DOHH2 (cell line): ENCODE data around the gene SPTAN1.

Source experiments
- H3F3A ChIP-seq: fragments of 200-600 bp; sonication (generic), shearing (Covaris generic); 2 replicates; pipeline ENCODE4 v1.6.0; 2016; ENCODE audit warnings: antibody characterized with exemption, mild to moderate bottlenecking; ENCODE audit not compliant: control insufficient read depth, insufficient read depth
- H3K27ac ChIP-seq: fragments of 200-600 bp; sonication (generic); 2 replicates; pipeline ENCODE4 v1.5.1; 2014; ENCODE audit warnings: low read depth, mild to moderate bottlenecking, low read length, moderate library complexity
- H3K27me3 ChIP-seq: fragments of 200-600 bp; sonication (generic); 2 replicates; pipeline ENCODE4 v1.6.1; 2014; ENCODE audit warnings: mild to moderate bottlenecking, low read length, mixed read lengths; ENCODE audit not compliant: control insufficient read depth
- H3K36me3 ChIP-seq: fragments of 200-600 bp; sonication (generic); 2 replicates; pipeline ENCODE4 v1.6.1; 2014; ENCODE audit warnings: mild to moderate bottlenecking, low read length, moderate library complexity, mixed read lengths; ENCODE audit not compliant: control insufficient read depth
- H3K4me1 ChIP-seq: fragments of 200-600 bp; sonication (generic); 2 replicates; pipeline ENCODE4 v1.6.1; 2014; ENCODE audit warnings: mild to moderate bottlenecking, low read length, mixed read lengths; ENCODE audit not compliant: control insufficient read depth
- H3K4me2 ChIP-seq: fragments of 200-600 bp; sonication (generic); 2 replicates; pipeline ENCODE4 v1.6.0; 2014; ENCODE audit warnings: mild to moderate bottlenecking, low read length, moderate library complexity
- H3K4me3 ChIP-seq: fragments of 200-600 bp; sonication (generic); 2 replicates; pipeline ENCODE4 v1.5.1; 2014; ENCODE audit warnings: mild to moderate bottlenecking, low read length, mixed read lengths
- H3K79me2 ChIP-seq: fragments of 200-600 bp; sonication (generic); 2 replicates; pipeline ENCODE4 v1.6.1; 2014; ENCODE audit warnings: mild to moderate bottlenecking, low read length, mixed read lengths; ENCODE audit not compliant: control insufficient read depth
- H3K9me2 ChIP-seq: fragments of 200-600 bp; sonication (generic); replicated peaks from 2 replicates; pipeline ENCODE4 v1.6.1; 2014; ENCODE audit warnings: mild to moderate bottlenecking, low read length, mixed read lengths; ENCODE audit not compliant: control insufficient read depth
- H3K9me3 ChIP-seq: fragments of 200-600 bp; sonication (generic); 2 replicates; pipeline ENCODE4 v1.6.1; 2014; ENCODE audit warnings: antibody characterized with exemption, low read length, mixed read lengths; ENCODE audit not compliant: control insufficient read depth, insufficient read depth
- H4K20me1 ChIP-seq: fragments of 200-600 bp; sonication (generic); 2 replicates; pipeline ENCODE4 v1.6.0; 2014; ENCODE audit warnings: low read depth, mild to moderate bottlenecking, antibody characterized with exemption, low read length, moderate library complexity; ENCODE audit not compliant: control insufficient read depth, insufficient read depth
- CTCF ChIP-seq: fragments of 200-600 bp; sonication (generic); IDR thresholded peaks from one replicate; pipeline ENCODE4 v1.5.1; 2014; ENCODE audit warnings: antibody characterized with exemption, mild to moderate bottlenecking, low read depth, low read length; ENCODE audit not compliant: poor library complexity, severe bottlenecking
- EZH2phosphoT487 ChIP-seq: fragments of 200-600 bp; sonication (generic); IDR thresholded peaks from 2 replicates; pipeline ENCODE4 v1.6.1; 2017; ENCODE audit warnings: borderline replicate concordance, mild to moderate bottlenecking, antibody characterized with exemption, low read length, moderate library complexity, mixed read lengths

Gene SPTAN1

GRCh38 chr9:128629852-128630545 lies 77.6 kb downstream of the SPTAN1 start:
- Histone ChIP-seq H3K9me3 (no peaks in the 10 kb centered on the region), H3K4me1 (no peaks in the 10 kb centered on the region), H3F3A (no peaks in the 10 kb centered on the region), H3K4me2 (no peak overlapping the region), H3K79me2 (no peaks in the 10 kb centered on the region), H3K27ac (no peak overlapping the region), H3K36me3 (peaks cover 89% of the 10 kb centered on the region), H3K27me3 (no peaks in the 10 kb centered on the region), H3K4me3 (no peak overlapping the region), H4K20me1 (no peaks in the 10 kb centered on the region), H3K9me2 (no peaks in the 10 kb centered on the region)
- TF ChIP-seq EZH2phosphoT487, result no peak
- TF ChIP-seq CTCF, result no peak

GRCh38 chr9:128631636-128632035 lies 79.2 kb downstream of the SPTAN1 start:
- Histone ChIP-seq H3K27me3 (no peaks in the 10 kb centered on the region), H3K79me2 (no peaks in the 10 kb centered on the region), H3K4me1 (no peaks in the 10 kb centered on the region), H3K4me2 (no peak overlapping the region), H3K4me3 (no peak overlapping the region), H3K27ac (no peak overlapping the region), H3K36me3 (peaks cover 87% of the 10 kb centered on the region), H3K9me2 (no peaks in the 10 kb centered on the region), H3F3A (no peaks in the 10 kb centered on the region), H3K9me3 (no peaks in the 10 kb centered on the region), H4K20me1 (no peaks in the 10 kb centered on the region)
- TF ChIP-seq EZH2phosphoT487 (no peak), CTCF (no peak)

- Histone ChIP-seq H3K4me3 (no peak overlapping the region), H3K4me1 (no peaks in the 10 kb centered on the region), H3K79me2 (no peaks in the 10 kb centered on the region), H3K27ac (no peak overlapping the region), H3K9me2 (no peaks in the 10 kb centered on the region), H3K36me3 (peaks cover 87% of the 10 kb centered on the region), H3K9me3 (no peaks in the 10 kb centered on the region), H3K4me2 (no peak overlapping the region), H3K27me3 (no peaks in the 10 kb centered on the region), H3F3A (no peaks in the 10 kb centered on the region), H4K20me1 (no peaks in the 10 kb centered on the region)
- no peak for TF ChIP-seq EZH2phosphoT487
- no peak for TF ChIP-seq CTCF
Measured at GRCh38 chr9:128632066-128632465, 79.7 kb downstream of the SPTAN1 start.
